C4-2B (cell line): Measurements from ENCODE around the gene USHBP1.

Source experiments
- ZFX ChIP-seq: fragments of 450-650 bp; IDR thresholded peaks from 2 replicates; pipeline ENCODE4 v1.6.1; 2017
- TF ChIP-seq, protein P1 (sequence below): fragments of 450-650 bp; conservative IDR thresholded peaks from 2 replicates; pipeline ENCODE4 v1.5.1; 2017; ENCODE audit warnings: mild to moderate bottlenecking

DNA sequence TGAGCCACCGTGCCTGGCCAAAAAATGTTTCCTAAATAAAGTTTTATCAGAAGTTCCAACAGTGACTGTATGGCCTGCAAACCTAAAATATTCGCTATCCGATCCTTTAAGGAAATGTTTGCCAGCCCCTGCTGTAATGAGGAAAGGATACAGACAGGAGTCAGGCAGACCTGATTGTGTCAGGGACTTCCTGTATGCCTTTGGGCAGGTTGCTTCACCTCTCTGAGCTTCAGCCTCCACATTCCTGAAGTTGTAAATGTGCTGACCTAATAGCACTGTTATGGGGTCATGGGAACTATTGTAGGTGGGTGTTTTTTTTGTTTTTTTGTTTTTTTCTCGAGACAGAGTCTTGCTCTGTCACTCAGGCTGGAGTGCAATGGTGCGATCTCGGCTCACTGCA, 32.4 kb upstream of the USHBP1 start:
- TF ChIP-seq, protein P1, sequence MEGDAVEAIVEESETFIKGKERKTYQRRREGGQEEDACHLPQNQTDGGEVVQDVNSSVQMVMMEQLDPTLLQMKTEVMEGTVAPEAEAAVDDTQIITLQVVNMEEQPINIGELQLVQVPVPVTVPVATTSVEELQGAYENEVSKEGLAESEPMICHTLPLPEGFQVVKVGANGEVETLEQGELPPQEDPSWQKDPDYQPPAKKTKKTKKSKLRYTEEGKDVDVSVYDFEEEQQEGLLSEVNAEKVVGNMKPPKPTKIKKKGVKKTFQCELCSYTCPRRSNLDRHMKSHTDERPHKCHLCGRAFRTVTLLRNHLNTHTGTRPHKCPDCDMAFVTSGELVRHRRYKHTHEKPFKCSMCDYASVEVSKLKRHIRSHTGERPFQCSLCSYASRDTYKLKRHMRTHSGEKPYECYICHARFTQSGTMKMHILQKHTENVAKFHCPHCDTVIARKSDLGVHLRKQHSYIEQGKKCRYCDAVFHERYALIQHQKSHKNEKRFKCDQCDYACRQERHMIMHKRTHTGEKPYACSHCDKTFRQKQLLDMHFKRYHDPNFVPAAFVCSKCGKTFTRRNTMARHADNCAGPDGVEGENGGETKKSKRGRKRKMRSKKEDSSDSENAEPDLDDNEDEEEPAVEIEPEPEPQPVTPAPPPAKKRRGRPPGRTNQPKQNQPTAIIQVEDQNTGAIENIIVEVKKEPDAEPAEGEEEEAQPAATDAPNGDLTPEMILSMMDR, result no peak
- no peak for TF ChIP-seq ZFX
